K562 (cell line): ENCODE measurements around the gene FRRS1.
"Not testable (repeated sequence)": the region's sequence is repeated elsewhere in the genome, so short reads cannot be mapped to it uniquely, and the experiment has no call there.

Experiments
- EZH2 ChIP-seq: IDR thresholded peaks from 2 replicates; pipeline ENCODE4 v1.6.1; 2012; ENCODE audit warnings: low read depth, mild to moderate bottlenecking, inconsistent platforms, low read length, borderline replicate concordance
- FOXM1 ChIP-seq, 2 experiments: fragments of 450-650 bp in 1 of 2; sonication (generic) in 1 of 2; formaldehyde crosslinking in 1 of 2; IDR thresholded peaks; 2 replicates each; pipeline versions ENCODE4 v1.6.1 to v1.9.0; 2017 to 2022; ENCODE audit warnings: low read depth in 2 of 2, mild to moderate bottlenecking in 2 of 2, missing genetic modification reagents in 1 of 2, moderate library complexity in 1 of 2
- GABPA ChIP-seq: fragments of 200-800 bp; sonication (Bioruptor generic); conservative IDR thresholded peaks from 2 replicates; pipeline ENCODE4 v1.6.1; 2016; ENCODE audit warnings: low read depth, missing genetic modification characterization, missing compliant biosample characterization
- HDAC6 ChIP-seq: IDR thresholded peaks from 2 replicates; pipeline ENCODE4 v1.6.1; 2012; ENCODE audit warnings: low read depth, mild to moderate bottlenecking, control low read depth, inconsistent platforms, low read length, moderate library complexity
- IRF2 ChIP-seq: sonication (generic); formaldehyde crosslinking; IDR thresholded peaks from 2 replicates; pipeline ENCODE4 v1.8.1; 2022; ENCODE audit warnings: mild to moderate bottlenecking, missing genetic modification reagents
- SP2 ChIP-seq: IDR thresholded peaks from 2 replicates; pipeline ENCODE4 v1.6.1; 2011; ENCODE audit warnings: mild to moderate bottlenecking, low read depth, low read length, moderate library complexity; ENCODE audit not compliant: poor library complexity, severe bottlenecking; ENCODE audit errors: extremely low read depth
- TEAD4 ChIP-seq, 2 experiments: sonication (generic) in 1 of 2; formaldehyde crosslinking in 1 of 2; IDR thresholded peaks; 2 replicates each; pipeline versions ENCODE4 v1.6.1 to v1.8.0; 2012 to 2022; ENCODE audit warnings: borderline replicate concordance in 1 of 2, inconsistent platforms in 1 of 2, low read length in 1 of 2, mild to moderate bottlenecking in 1 of 2, missing genetic modification reagents in 1 of 2
- TGIF2 ChIP-seq: sonication (generic); formaldehyde crosslinking; IDR thresholded peaks from 2 replicates; pipeline ENCODE4 v1.8.1; 2022; ENCODE audit warnings: mild to moderate bottlenecking, missing genetic modification reagents, moderate library complexity
- ZNF3 ChIP-seq: fragments of 250-450 bp; sonication (Bioruptor Pico); IDR thresholded peaks from 2 replicates; pipeline ENCODE4 v1.5.0; 2021; ENCODE audit warnings: mild to moderate bottlenecking, moderate library complexity
- ZNF830 ChIP-seq: fragments of 250-450 bp; sonication (Bioruptor Pico); IDR thresholded peaks from 2 replicates; pipeline ENCODE4 v1.5.0; 2021; ENCODE audit warnings: mild to moderate bottlenecking

DNA sequence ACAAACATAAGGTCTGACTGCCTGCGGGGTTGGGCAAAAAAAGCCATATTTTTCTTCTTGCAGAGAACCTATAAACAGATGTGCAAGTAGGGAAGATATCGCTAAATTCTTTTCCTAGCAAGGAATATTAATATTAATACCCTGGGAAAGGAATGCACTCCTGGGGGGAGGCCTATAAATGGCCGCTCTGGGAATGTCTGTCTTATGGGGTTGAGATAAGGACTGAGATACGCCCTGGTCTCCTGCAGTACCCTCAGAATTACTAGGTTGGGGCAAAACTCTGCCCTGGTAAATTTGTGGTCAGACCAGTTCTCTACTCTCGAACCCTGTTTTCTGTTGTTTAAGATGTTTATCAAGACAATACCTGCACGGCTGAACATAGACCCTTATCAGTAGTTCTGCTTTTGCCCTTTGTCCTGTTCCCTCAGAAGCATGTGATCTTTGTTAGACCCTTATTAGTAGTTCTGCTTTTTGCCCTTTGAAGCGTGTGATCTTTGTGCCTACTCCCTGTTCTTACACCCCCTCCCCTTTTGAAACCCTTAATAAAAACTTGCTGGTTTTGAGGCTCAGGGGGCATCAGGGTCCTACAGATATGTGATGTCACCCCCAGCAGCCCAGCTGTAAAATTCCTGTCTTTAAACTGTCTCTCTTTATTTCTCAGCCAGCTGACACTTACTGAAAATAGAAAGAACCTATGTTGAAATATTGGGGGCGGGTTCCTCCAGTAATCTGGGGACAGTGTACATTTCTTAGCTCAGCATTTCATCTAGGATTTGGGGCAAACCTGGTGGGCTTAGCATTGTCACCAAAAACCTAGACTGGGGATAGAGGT is 7.5 kb downstream of the FRRS1 start:
- not testable (repeated sequence) for TF ChIP-seq FOXM1 (IDR thresholded peaks at IDR 0.05; ENCODE audit: low read depth); FOXM1 (CRISPR knock-in tag; IDR thresholded peaks at IDR 0.05; ENCODE audit: low read depth); HDAC6; TEAD4 (IDR thresholded peaks at IDR 0.05; ENCODE audit: low read length); TEAD4 (CRISPR knock-in tag; IDR thresholded peaks at IDR 0.05; ENCODE audit: borderline replicate concordance); ZNF3 (CRISPR knock-in tag); GABPA (tag); SP2; IRF2 (CRISPR knock-in tag); EZH2; ZNF830 (CRISPR knock-in tag); TGIF2 (CRISPR knock-in tag)
